PC-3 (cell line): ENCODE data around the gene DHX34. TPM values are rescaled to one million over a fixed set of nuclear protein-coding genes. Genes with fewer than 3 reads are reported as not detected.

Source experiments
- ATAC-seq: fragments of 200-7000 bp; cut with Tn5 transposase; 2 replicates; pipeline ENCODE4 v1.9.1; 2020; ENCODE audit warnings: mild to moderate bottlenecking, moderate library complexity
- BruUV-seq: library from RNA; stranded (reverse); fragments of 400-500 nt; replicated peaks from 2 replicates; lab custom pipeline; 2021; lab: Mats Ljungman, UMichigan
- CTCF ChIA-PET: fragments of 300-600 bp; sonication (Branson Sonifier 250); formaldehyde crosslinking; loops from one replicate; lab custom pipeline; 2022; ENCODE audit warnings: antibody characterized with exemption; lab: Charles Lee
- POLR2A ChIA-PET: fragments of 300-600 bp; sonication (Branson Sonifier 250); formaldehyde crosslinking; loops from one replicate; lab custom pipeline; 2022; ENCODE audit warnings: antibody characterized with exemption; ENCODE audit not compliant: unreplicated experiment; lab: Charles Lee
- DNase-seq: peaks from one replicate; pipeline ENCODE4 v3.0.0-alpha.2; 2015
- H2AFZ ChIP-seq: fragments of 300-600 bp; sonication (generic); 2 replicates; pipeline ENCODE4 v1.6.0; 2016; ENCODE audit warnings: antibody characterized with exemption, low read length
- H3F3A ChIP-seq: fragments of 300-600 bp; sonication (generic); one replicate; pipeline ENCODE4 v1.6.0; 2017; ENCODE audit warnings: antibody characterized with exemption, low read length, control low read depth, mild to moderate bottlenecking; ENCODE audit not compliant: unreplicated experiment
- H3K27ac ChIP-seq: fragments of 300-600 bp; sonication (generic); 2 replicates; pipeline ENCODE4 v1.5.1; 2016; ENCODE audit warnings: mild to moderate bottlenecking, low read length
- H3K27me3 ChIP-seq: fragments of 300-600 bp; sonication (generic); 2 replicates; pipeline ENCODE4 v1.6.1; 2016; ENCODE audit warnings: low read length, mixed read lengths
- H3K36me3 ChIP-seq: fragments of 300-600 bp; sonication (generic); 2 replicates; pipeline ENCODE4 v1.6.1; 2016; ENCODE audit warnings: low read depth, mixed run types, low read length, mixed read lengths
- H3K4me1 ChIP-seq: fragments of 300-600 bp; sonication (generic); 2 replicates; pipeline ENCODE4 v1.5.1; 2016; ENCODE audit warnings: low read length; ENCODE audit not compliant: insufficient read depth
- H3K4me2 ChIP-seq: fragments of 300-600 bp; sonication (generic); 2 replicates; pipeline ENCODE4 v1.6.0; 2016; ENCODE audit warnings: low read length
- H3K4me3 ChIP-seq: fragments of 300-600 bp; sonication (generic); 2 replicates; pipeline ENCODE4 v1.5.1; 2016; ENCODE audit warnings: mild to moderate bottlenecking, low read length, mixed read lengths
- H3K79me2 ChIP-seq: fragments of 300-600 bp; sonication (generic); 2 replicates; pipeline ENCODE4 v1.6.1; 2017; ENCODE audit warnings: low read length, mixed read lengths
- H3K9ac ChIP-seq: fragments of 300-600 bp; sonication (generic); 2 replicates; pipeline ENCODE4 v1.6.0; 2016; ENCODE audit warnings: mild to moderate bottlenecking, low read length
- H3K9me2 ChIP-seq: fragments of 300-600 bp; sonication (generic); replicated peaks from 2 replicates; pipeline ENCODE4 v1.6.1; 2016; ENCODE audit warnings: mixed run types, low read length, mixed read lengths
- H3K9me3 ChIP-seq: fragments of 300-600 bp; sonication (generic); 2 replicates; pipeline ENCODE4 v1.6.1; 2016; ENCODE audit warnings: low read length, mixed read lengths
- H4K20me1 ChIP-seq: fragments of 300-600 bp; sonication (generic); 2 replicates; pipeline ENCODE4 v1.6.1; 2016; ENCODE audit warnings: low read length, mixed read lengths
- EZH2 ChIP-seq: fragments of 300-600 bp; sonication (generic); IDR thresholded peaks from one replicate; pipeline ENCODE4 v1.6.1; 2017; ENCODE audit warnings: antibody characterized with exemption, mild to moderate bottlenecking, low read length; ENCODE audit not compliant: unreplicated experiment
- EZH2phosphoT487 ChIP-seq: fragments of 300-600 bp; sonication (generic); IDR thresholded peaks from 2 replicates; pipeline ENCODE4 v1.6.1; 2018; ENCODE audit warnings: mild to moderate bottlenecking, antibody characterized with exemption, low read length, borderline replicate concordance
- intact Hi-C: fragments of 100-400 bp; cut with micrococcal nuclease; formaldehyde crosslinking; loops from 2 replicates; pipeline ENCODE4 v1.9.0; 2023
- total RNA-seq: library from RNA; depleted of rRNA; stranded (reverse); fragments of >200 nt; gene quantifications from 2 replicates; pipeline ENCODE4 v1.2.3, GENCODE V29; 2014
- TF ChIP-seq, protein P1 (sequence below): fragments of 300-600 bp; sonication (generic); conservative IDR thresholded peaks from 2 replicates; pipeline ENCODE4 v1.5.1; 2017; ENCODE audit warnings: antibody characterized with exemption, low read depth, mild to moderate bottlenecking, low read length

The DHX34 gene
- total RNA-seq, 1 experiment from 2014 or later, result 28.3 TPM

DNA sequence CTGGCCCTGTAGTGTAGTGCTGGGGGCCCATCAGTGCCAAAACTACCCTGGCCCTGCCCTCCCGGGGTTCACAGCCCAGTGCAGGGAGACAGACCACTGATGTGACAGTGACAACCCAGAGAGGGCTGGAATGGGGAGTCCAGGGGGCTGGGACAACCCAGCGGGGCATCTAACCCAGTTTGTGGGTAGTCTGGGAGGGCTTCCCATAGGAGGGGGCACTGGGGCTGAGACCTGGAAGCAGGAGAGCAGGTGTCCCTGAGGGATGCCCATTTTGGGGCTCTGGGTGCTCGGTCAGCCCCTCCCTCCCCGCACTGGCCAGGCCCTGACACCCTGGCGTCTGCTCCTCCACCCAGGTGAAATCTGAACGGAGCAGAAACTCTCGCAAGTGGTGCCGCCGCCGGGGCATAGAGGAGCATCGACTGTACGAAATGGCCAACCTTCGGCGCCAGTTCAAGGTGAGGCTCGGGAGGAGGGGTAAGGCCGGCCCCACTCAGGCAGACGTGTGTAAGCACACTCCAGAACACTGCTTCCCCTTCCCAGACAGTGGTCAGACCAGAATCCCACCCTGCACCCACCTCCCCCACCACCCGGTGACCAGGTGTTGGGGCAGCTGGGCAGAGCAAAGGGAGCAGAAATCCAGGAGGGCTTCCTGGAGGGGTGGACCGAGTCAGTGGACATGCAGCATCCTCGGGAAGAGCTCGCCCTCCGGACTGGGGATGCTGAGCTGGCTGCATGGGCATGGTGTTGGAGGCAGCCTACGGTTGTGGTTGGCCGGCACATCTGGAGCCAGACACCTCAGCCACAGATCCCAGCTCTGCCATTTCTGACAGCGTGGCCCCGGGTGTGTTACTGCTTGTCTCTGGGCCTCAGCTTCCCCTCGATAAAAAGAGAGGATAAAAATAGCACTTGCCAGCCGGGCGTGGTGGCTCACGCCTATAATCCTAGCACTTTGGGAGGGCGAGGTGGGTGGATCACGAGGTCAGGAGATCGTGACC, 24.4 kb downstream of the DHX34 start:
- Histone ChIP-seq H3K27me3 (no peaks in the 10 kb centered on the region), H3K9me2 (no peaks in the 10 kb centered on the region), H3K79me2 (no peaks in the 10 kb centered on the region), H2AFZ (no peak overlapping the region), H3K4me3 (no peak overlapping the region), H3K4me2 (no peak overlapping the region), H3K9ac (no peak overlapping the region), H3K9me3 (no peaks in the 10 kb centered on the region), H3K36me3 (peaks cover 4% of the 10 kb centered on the region; the same call in 1 of the 2 replicates), H4K20me1 (no peaks in the 10 kb centered on the region), H3K4me1 (no peaks in the 10 kb centered on the region), H3K27ac (no peak overlapping the region), H3F3A (no peaks in the 10 kb centered on the region)
- intact Hi-C loops, result no loop called here
- ChIA-PET POLR2A (no interaction called here), CTCF (no interaction called here)
- no TSS peak for BruUV-seq
- ATAC-seq, result no peak
- TF ChIP-seq EZH2phosphoT487 (no peak), EZH2 (no peak)
- TF ChIP-seq, protein P1, sequence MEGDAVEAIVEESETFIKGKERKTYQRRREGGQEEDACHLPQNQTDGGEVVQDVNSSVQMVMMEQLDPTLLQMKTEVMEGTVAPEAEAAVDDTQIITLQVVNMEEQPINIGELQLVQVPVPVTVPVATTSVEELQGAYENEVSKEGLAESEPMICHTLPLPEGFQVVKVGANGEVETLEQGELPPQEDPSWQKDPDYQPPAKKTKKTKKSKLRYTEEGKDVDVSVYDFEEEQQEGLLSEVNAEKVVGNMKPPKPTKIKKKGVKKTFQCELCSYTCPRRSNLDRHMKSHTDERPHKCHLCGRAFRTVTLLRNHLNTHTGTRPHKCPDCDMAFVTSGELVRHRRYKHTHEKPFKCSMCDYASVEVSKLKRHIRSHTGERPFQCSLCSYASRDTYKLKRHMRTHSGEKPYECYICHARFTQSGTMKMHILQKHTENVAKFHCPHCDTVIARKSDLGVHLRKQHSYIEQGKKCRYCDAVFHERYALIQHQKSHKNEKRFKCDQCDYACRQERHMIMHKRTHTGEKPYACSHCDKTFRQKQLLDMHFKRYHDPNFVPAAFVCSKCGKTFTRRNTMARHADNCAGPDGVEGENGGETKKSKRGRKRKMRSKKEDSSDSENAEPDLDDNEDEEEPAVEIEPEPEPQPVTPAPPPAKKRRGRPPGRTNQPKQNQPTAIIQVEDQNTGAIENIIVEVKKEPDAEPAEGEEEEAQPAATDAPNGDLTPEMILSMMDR, result no peak
- DNase-seq, result no peak

DNA sequence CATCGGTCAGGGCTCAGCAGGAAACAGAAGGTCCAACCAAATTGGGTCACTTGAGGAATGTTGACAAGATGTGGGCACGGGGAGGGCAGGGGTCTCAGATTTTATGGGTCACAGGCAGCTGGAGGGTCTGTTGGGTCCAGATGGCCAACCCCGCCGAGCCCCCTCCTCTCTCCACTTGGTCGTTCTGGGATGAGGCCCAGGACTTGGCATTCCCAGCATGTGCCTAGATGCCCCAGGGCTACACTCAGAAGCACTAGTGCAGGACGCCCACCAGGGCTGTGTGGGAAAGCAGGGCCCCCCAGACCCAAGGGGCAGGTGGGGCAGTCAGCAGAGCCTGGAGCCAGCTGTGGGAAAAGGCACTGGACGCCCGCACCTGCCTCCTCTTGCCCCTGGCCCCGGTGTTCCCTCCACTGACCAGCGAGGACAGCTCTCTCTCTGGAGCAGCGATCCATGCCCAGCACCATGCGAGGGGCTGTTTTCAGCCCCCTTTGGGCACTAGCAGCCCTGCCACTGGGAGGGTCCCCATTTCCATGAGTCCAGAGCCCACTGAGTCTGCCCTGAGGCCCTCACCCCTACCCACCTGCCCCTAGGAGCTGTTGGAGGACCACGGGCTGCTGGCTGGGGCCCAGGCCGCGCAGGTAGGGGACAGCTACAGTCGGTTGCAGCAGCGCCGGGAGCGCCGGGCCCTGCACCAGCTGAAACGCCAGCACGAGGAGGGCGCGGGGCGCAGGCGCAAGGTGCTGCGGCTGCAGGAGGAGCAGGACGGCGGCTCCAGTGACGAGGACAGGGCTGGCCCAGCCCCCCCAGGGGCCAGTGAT, 26.0 kb downstream of the DHX34 start:
- Histone ChIP-seq H3K4me1 (no peaks in the 10 kb centered on the region), H3K4me3 (no peak overlapping the region), H2AFZ (no peak overlapping the region), H3K36me3 (peaks cover 4% of the 10 kb centered on the region; the same call in 1 of the 2 replicates), H3K27ac (no peak overlapping the region), H3K9me3 (no peaks in the 10 kb centered on the region), H4K20me1 (no peaks in the 10 kb centered on the region), H3K79me2 (no peaks in the 10 kb centered on the region), H3K27me3 (no peaks in the 10 kb centered on the region), H3K9me2 (no peaks in the 10 kb centered on the region), H3K9ac (no peak overlapping the region), H3K4me2 (no peak overlapping the region), H3F3A (no peaks in the 10 kb centered on the region)
- CTCF ChIA-PET, result no interaction called here
- TF ChIP-seq, protein P1, result no peak
- no peak for TF ChIP-seq EZH2
- ATAC-seq (no peak), DNase-seq (no peak)
- intact Hi-C loops, result no loop called here
- no TSS peak for BruUV-seq
- POLR2A ChIA-PET, result no interaction called here
